K562 (cell line): ENCODE data around the gene FAM174B. TPM values are rescaled to one million over a fixed set of nuclear protein-coding genes. Genes with fewer than 3 reads are reported as not detected.

Experiments
- ARID4B ChIP-seq: sonication (generic); formaldehyde crosslinking; IDR thresholded peaks from 2 replicates; pipeline ENCODE4 v1.8.0; 2022; ENCODE audit warnings: mild to moderate bottlenecking, missing genetic modification reagents
- BRF2 ChIP-seq: IDR thresholded peaks from 3 replicates; pipeline ENCODE4 v1.6.1; 2011; ENCODE audit warnings: borderline replicate concordance, mild to moderate bottlenecking; ENCODE audit not compliant: insufficient read length, insufficient read depth
- CEBPG ChIP-seq, 3 experiments: fragments of 200-800 bp in 1 of 3; sonication (Bioruptor generic) in 1 of 3; sonication (generic) in 1 of 3; formaldehyde crosslinking in 1 of 3; IDR thresholded peaks in 2 of 3; conservative IDR thresholded peaks in 1 of 3; 2 replicates each; pipeline versions ENCODE4 v1.6.1 to v1.8.0; 2016 to 2022; ENCODE audit warnings: missing compliant biosample characterization in 2 of 3, missing genetic modification characterization in 2 of 3, mild to moderate bottlenecking in 1 of 3, missing genetic modification reagents in 1 of 3
- DDX20 ChIP-seq: fragments of 450-650 bp; IDR thresholded peaks from 2 replicates; pipeline ENCODE4 v1.6.1; 2016; ENCODE audit warnings: missing genetic modification characterization, low read depth, mild to moderate bottlenecking, missing compliant biosample characterization, moderate library complexity
- KLF6 ChIP-seq: fragments of 250-450 bp; sonication (Bioruptor Pico); IDR thresholded peaks from 2 replicates; pipeline ENCODE4 v1.4.0; 2020; ENCODE audit warnings: mild to moderate bottlenecking, moderate library complexity, borderline replicate concordance
- NR3C1 ChIP-seq: sonication (generic); formaldehyde crosslinking; IDR thresholded peaks from 2 replicates; pipeline ENCODE4 v1.8.1; 2022; ENCODE audit warnings: missing genetic modification reagents
- RAD21 ChIP-seq, 2 experiments: fragments of 250-450 bp in 1 of 2; fragments of 450-650 bp in 1 of 2; sonication (Bioruptor Pico) in 1 of 2; formaldehyde crosslinking in 1 of 2; IDR thresholded peaks in 1 of 2; conservative IDR thresholded peaks in 1 of 2; 2 replicates each; pipeline versions ENCODE4 v1.4.0 to v1.8.0; 2020 to 2022; ENCODE audit warnings: mild to moderate bottlenecking in 2 of 2, moderate library complexity in 1 of 2
- RBM14 ChIP-seq: fragments of 200-400 bp; formaldehyde crosslinking; IDR thresholded peaks from 2 replicates; pipeline ENCODE4 v1.6.1; 2018; ENCODE audit warnings: low read depth, mild to moderate bottlenecking, low read length, moderate library complexity, borderline replicate concordance; ENCODE audit not compliant: insufficient read depth
- SFPQ ChIP-seq: fragments of 200-400 bp; formaldehyde crosslinking; IDR thresholded peaks from 2 replicates; pipeline ENCODE4 v1.6.1; 2017; ENCODE audit warnings: mild to moderate bottlenecking, low read depth, low read length, moderate library complexity
- TCF3 ChIP-seq: sonication (generic); formaldehyde crosslinking; IDR thresholded peaks from 2 replicates; pipeline ENCODE4 v1.4.0; 2020; ENCODE audit warnings: mild to moderate bottlenecking, missing genetic modification reagents
- TSC22D4 ChIP-seq: fragments of 450-650 bp; IDR thresholded peaks from 2 replicates; pipeline ENCODE4 v1.6.1; 2016; ENCODE audit warnings: missing genetic modification characterization, missing biosample characterization, control low read depth
- ZKSCAN3 ChIP-seq: fragments of 250-450 bp; sonication (Bioruptor Pico); IDR thresholded peaks from 2 replicates; pipeline ENCODE4 v1.4.0; 2020
- ZNF316 ChIP-seq: fragments of 450-650 bp; IDR thresholded peaks from 2 replicates; pipeline ENCODE4 v1.6.1; 2016
- ZSCAN29 ChIP-seq: fragments of 450-650 bp; IDR thresholded peaks from 2 replicates; pipeline ENCODE4 v1.6.1; 2017
- polyA plus RNA-seq, 8 experiments: library from polyadenylated mRNA; depleted of rRNA in 4 of 8; stranded (reverse) in 5 of 8; unstranded in 3 of 8; fragments of >200 nt; fragmentation: Nextera tagmentation in 2 of 8; fragmentation: Illumina TruSeq in 1 of 8; extraction: Ambion mirVana in 2 of 8; extraction: Trizol in 1 of 8; gene quantifications; 2 replicates each; pipeline versions ENCODE4 v1.2.1 to v1.2.3, GENCODE V29; 2011 to 2014; ENCODE audit warnings: inconsistent platforms in 1 of 8, missing spikeins in 1 of 8
- total RNA-seq, 7 experiments: library from RNA; depleted of rRNA in 6 of 7; stranded (reverse); fragments of >200 nt in 6 of 7; fragmentation: Illumina TruSeq in 2 of 7; extraction: Trizol in 2 of 7; gene quantifications; 2 replicates each; pipeline versions ENCODE4 v1.2.1 to v1.2.3, GENCODE V29; 2011 to 2021; ENCODE audit warnings: low replicate concordance in 1 of 7
- TF ChIP-seq, protein P1 (sequence below): sonication (generic); formaldehyde crosslinking; IDR thresholded peaks from 2 replicates; pipeline ENCODE4 v1.8.0; 2022; ENCODE audit warnings: mild to moderate bottlenecking, missing genetic modification reagents, borderline replicate concordance

The FAM174B gene
- total and polyA plus RNA-seq, 9 of the 15 experiments (the other 6 are each of a cell fraction or from before 2014, with no cell fraction given) = 0.39 to 2.7 (median 1.9) TPM; not detected in 1

DNA sequence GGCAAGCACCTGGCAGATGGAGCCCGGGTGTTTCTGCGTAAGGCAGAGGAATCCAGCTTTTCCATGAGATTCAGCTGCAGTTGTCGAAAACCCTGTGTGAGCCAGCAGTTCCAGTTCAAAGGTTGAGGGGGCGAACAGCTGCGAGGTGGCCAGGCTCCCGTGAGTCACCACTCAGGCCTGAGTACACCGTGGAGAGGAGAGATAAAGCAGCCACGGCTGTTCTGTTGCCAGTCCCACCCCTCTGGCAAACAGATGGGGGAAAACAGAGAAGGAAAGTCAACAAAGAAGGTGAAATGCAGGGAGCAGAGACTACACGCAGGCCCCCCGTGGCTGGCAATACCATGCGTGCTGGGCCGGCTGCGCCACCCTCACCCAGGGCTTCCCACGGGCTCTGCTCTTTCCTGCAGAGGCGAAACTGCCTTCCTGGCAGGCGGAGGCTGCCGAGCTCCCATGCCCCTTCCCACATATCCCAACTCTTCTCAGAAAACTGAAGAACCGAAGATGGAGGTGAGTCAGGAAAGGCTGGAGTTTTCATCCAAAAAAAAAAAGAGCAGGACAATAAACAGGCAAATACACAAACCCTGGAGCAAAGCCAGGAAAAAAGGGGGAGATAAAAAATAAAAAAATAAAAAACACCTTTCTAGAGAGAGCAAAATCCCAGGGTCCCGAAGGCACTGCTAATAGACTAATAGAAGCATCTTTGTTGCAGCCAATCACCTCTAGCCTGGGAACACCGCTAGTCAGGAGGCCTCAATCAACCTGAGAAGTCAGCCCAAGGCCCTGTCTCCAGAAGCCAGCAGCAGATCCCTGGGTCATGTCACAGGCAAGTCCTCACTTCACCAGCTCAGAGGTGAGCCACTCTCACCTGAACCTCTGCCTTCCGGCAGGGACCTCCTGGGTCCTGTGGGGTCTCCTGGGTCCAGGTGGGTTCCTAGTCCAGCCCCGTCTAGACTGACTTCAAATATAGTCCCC is 37.7 kb downstream of the FAM174B start (continued):
- TF ChIP-seq SFPQ (no peak), DDX20 (tag) (no peak), CEBPG (CRISPR knock-in tag; IDR thresholded peaks at IDR 0.05) (no peak), CEBPG (tag; conservative IDR thresholded peaks at IDR 0.05 in 1 of 2, IDR thresholded peaks at IDR 0.05 in 1 of 2) (no peak), RAD21 (CRISPR knock-in tag; conservative IDR thresholded peaks at IDR 0.05 in 1 of 2, IDR thresholded peaks at IDR 0.05 in 1 of 2) (no peak), NR3C1 (CRISPR knock-in tag) (no peak), KLF6 (no peak), ARID4B (CRISPR knock-in tag) (no peak; the same call in 1 of the 2 replicates), ZKSCAN3 (no peak), TCF3 (CRISPR knock-in tag) (peak; percentile 96), ZSCAN29 (no peak), ZNF316 (no peak), BRF2 (no peak), RBM14 (no peak), TSC22D4 (tag) (no peak)
- TF ChIP-seq, protein P1, sequence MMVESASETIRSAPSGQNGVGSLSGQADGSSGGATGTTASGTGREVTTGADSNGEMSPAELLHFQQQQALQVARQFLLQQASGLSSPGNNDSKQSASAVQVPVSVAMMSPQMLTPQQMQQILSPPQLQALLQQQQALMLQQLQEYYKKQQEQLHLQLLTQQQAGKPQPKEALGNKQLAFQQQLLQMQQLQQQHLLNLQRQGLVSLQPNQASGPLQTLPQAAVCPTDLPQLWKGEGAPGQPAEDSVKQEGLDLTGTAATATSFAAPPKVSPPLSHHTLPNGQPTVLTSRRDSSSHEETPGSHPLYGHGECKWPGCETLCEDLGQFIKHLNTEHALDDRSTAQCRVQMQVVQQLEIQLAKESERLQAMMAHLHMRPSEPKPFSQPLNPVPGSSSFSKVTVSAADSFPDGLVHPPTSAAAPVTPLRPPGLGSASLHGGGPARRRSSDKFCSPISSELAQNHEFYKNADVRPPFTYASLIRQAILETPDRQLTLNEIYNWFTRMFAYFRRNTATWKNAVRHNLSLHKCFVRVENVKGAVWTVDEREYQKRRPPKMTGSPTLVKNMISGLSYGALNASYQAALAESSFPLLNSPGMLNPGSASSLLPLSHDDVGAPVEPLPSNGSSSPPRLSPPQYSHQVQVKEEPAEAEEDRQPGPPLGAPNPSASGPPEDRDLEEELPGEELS = no peak
